Right lobe of liver (tissue), 6 donors: Measurements from ENCODE around the gene CCIN. TPM values are rescaled to one million over a fixed set of nuclear protein-coding genes. Genes with fewer than 3 reads are reported as not detected.
"Not testable (repeated sequence)": the region's sequence is repeated elsewhere in the genome, so short reads cannot be mapped to it uniquely, and the experiment has no call there.

Experiments
- ATAC-seq, 4 donors: fragments of 200-7000 bp; cut with Tn5 transposase; one replicate each; pipeline ENCODE4 v1.9.1; 2020; ENCODE audit warnings: mild to moderate bottlenecking in 4 of 4, moderate library complexity in 4 of 4
- DNase-seq, 3 donors: peaks; one replicate each; pipeline ENCODE4 v3.0.0-alpha.2; 2020
- H3K27ac ChIP-seq, 3 donors: fragments of 200-600 bp; one replicate each; pipeline ENCODE4 v1.8.0; 2022
- H3K27me3 ChIP-seq, 2 donors: fragments of 200-600 bp; one replicate each; pipeline ENCODE4 v1.8.0; 2022
- H3K36me3 ChIP-seq, 4 donors: fragments of 200-600 bp; sonication (generic) in 1 of 4; one replicate each; pipeline versions ENCODE4 v1.5.1 to v1.8.0; 2017 to 2022; ENCODE audit warnings: control low read depth in 1 of 4
- H3K4me1 ChIP-seq, 4 donors: fragments of 200-600 bp; sonication (generic) in 1 of 4; one replicate each; pipeline versions ENCODE4 v1.5.1 to v1.8.0; 2017 to 2022; ENCODE audit warnings: control low read depth in 1 of 4
- H3K4me3 ChIP-seq, 3 donors: fragments of 200-600 bp; one replicate each; pipeline ENCODE4 v1.8.0; 2022
- H3K9me3 ChIP-seq, 4 donors: fragments of 200-600 bp; sonication (generic) in 1 of 4; one replicate each; pipeline versions ENCODE4 v1.5.1 to v1.8.0; 2017 to 2022; ENCODE audit warnings: control low read depth in 1 of 4
- CTCF ChIP-seq, 4 donors: fragments of 200-600 bp in 3 of 4; fragments of 450-650 bp in 1 of 4; IDR thresholded peaks; one replicate each; pipeline versions ENCODE4 v1.5.1 to v1.8.0; 2016 to 2022; ENCODE audit warnings: antibody characterized with exemption in 4 of 4, mild to moderate bottlenecking in 2 of 4
- POLR2A ChIP-seq: fragments of 450-650 bp; IDR thresholded peaks from one replicate; pipeline ENCODE4 v1.6.1; 2017; ENCODE audit warnings: antibody characterized with exemption, mild to moderate bottlenecking
- WGBS: methylation state at CpG from one replicate; pipeline ENCODE4 v1.1.6; 2018; ENCODE audit warnings: low coverage, low lambda C conversion rate; ENCODE audit not compliant: insufficient coverage; ENCODE audit errors: missing lambda C conversion rate; 5-methylcytosine and 5-hydroxymethylcytosine counted together
- intact Hi-C, 2 donors: fragments of 100-400 bp; cut with DNase I; formaldehyde crosslinking; loops; one replicate each; pipeline versions ENCODE4 v1.11.2 to v1.14.1; 2022
- total RNA-seq, 6 experiments: library from RNA; depleted of rRNA in 2 of 6; stranded (reverse); fragments of >200 nt in 2 of 6; fragmentation: NEBNext Ultra II Directional in 3 of 6; extraction: Animal tissue kit (Norgen Biotek cat#: 25700) in 3 of 6; gene quantifications; one replicate each; pipeline versions ENCODE4 v1.1.0 to v1.2.4, GENCODE V29; 2016 to 2023
- donor health status: DM: no; HTN: yes; CAD: no.
- donor health status: DM: no; HTN: no; CAD: no.
- donor health status: DM: no; HTN: no; CAD: no.
- donor health status: DM: no; HTN: yes; CAD: no.
- donor health status: DM: no; HTN: yes; CAD: no.

Gene CCIN
- total RNA-seq, 6 experiments from 2014 or later = not detected

- ATAC-seq (no peak), DNase-seq (no peak)
- no peak overlapping the region for H3K4me3 ChIP-seq
- intact Hi-C loops = loop anchor here in 1 of 2 donors (10.0 kb wide), 1 partner anchor 56 kb away; no protein-coding TSS in a partner anchor
- WGBS = 83% methylated on average over 4 of the region's 13 CpGs
- H3K27ac ChIP-seq = no peak overlapping the region
- no peaks in the 10 kb centered on the region for H3K9me3 ChIP-seq
- TF ChIP-seq POLR2A = no peak
- no peak for TF ChIP-seq CTCF (IDR thresholded peaks at IDR 0.05)
- H3K27me3 ChIP-seq = no peaks in the 10 kb centered on the region
- H3K36me3 ChIP-seq = no peaks in the 10 kb centered on the region
- H3K4me1 ChIP-seq = no peaks in the 10 kb centered on the region
Measured at GRCh38 chr9:36170531-36170930, 1.3 kb downstream of the CCIN start.

GRCh38 chr9:36173861-36174260 is 4.7 kb downstream of the CCIN start:
- TF ChIP-seq POLR2A = no peak
- no peak for TF ChIP-seq CTCF (IDR thresholded peaks at IDR 0.05)

GRCh38 chr9:36174271-36174670 is 5.1 kb downstream of the CCIN start:
- Histone ChIP-seq H3K27me3 (no peaks in the 10 kb centered on the region), H3K27ac (no peak overlapping the region), H3K36me3 (no peaks in the 10 kb centered on the region), H3K4me3 (no peak overlapping the region), H3K4me1 (no peaks in the 10 kb centered on the region), H3K9me3 (no peaks in the 10 kb centered on the region)
- DNase-seq = no peak
- TF ChIP-seq POLR2A = no peak
- TF ChIP-seq CTCF (IDR thresholded peaks at IDR 0.05) = no peak
- no peak for ATAC-seq
- intact Hi-C loops = loop anchor here in 1 of 2 donors (10.0 kb wide), 1 partner anchor 59 kb away; no protein-coding TSS in a partner anchor
- WGBS = 84% methylated on average over 6 of the region's 7 CpGs

More at GRCh38 chr9:36173861-36174260, 4.7 kb downstream of the CCIN start:
- Histone ChIP-seq H3K4me3 (no peak overlapping the region), H3K36me3 (no peaks in the 10 kb centered on the region), H3K9me3 (no peaks in the 10 kb centered on the region), H3K27me3 (no peaks in the 10 kb centered on the region), H3K27ac (no peak overlapping the region), H3K4me1 (no peaks in the 10 kb centered on the region)
- ATAC-seq (no peak), DNase-seq (no peak)
- intact Hi-C loops = loop anchor here in 1 of 2 donors (10.0 kb wide), 1 partner anchor 59 kb away; no protein-coding TSS in a partner anchor
- WGBS = no CpG with 5 or more reads among the region's 2 CpGs

GRCh38 chr9:36174731-36175130 is 5.5 kb downstream of the CCIN start:
- no peaks in the 10 kb centered on the region for H3K36me3 ChIP-seq
- no peak for DNase-seq
- no peak for ATAC-seq
- H3K27me3 ChIP-seq = no peaks in the 10 kb centered on the region
- intact Hi-C loops = loop anchor here in 1 of 2 donors (10.0 kb wide), 1 partner anchor 60 kb away; no protein-coding TSS in a partner anchor
- H3K9me3 ChIP-seq = no peaks in the 10 kb centered on the region
- TF ChIP-seq CTCF (IDR thresholded peaks at IDR 0.05) = no peak
- TF ChIP-seq POLR2A = no peak
- H3K4me1 ChIP-seq = no peaks in the 10 kb centered on the region
- H3K4me3 ChIP-seq = no peak overlapping the region
- no peak overlapping the region for H3K27ac ChIP-seq
- WGBS = 60% methylated on average over 1 of the region's 3 CpGs

GRCh38 chr9:36175209-36175608 is 6.0 kb downstream of the CCIN start:
- not testable (repeated sequence) for H3K36me3 ChIP-seq, H3K9me3 ChIP-seq, ATAC-seq, DNase-seq, H3K4me3 ChIP-seq, H3K27ac ChIP-seq, H3K4me1 ChIP-seq, H3K27me3 ChIP-seq
- intact Hi-C loops = loop anchor here in 1 of 2 donors (10.0 kb wide), 1 partner anchor 60 kb away; no protein-coding TSS in a partner anchor
- 83% methylated on average over 3 of the region's 3 CpGs for WGBS

- H3K4me3 ChIP-seq, H3K27me3 ChIP-seq, ATAC-seq, DNase-seq, H3K4me1 ChIP-seq, H3K9me3 ChIP-seq, H3K27ac ChIP-seq, H3K36me3 ChIP-seq: not testable (repeated sequence)
- WGBS = 91% methylated on average over 5 of the region's 10 CpGs
- intact Hi-C loops = loop anchor here in 1 of 2 donors (10.0 kb wide), 1 partner anchor 62 kb away; no protein-coding TSS in a partner anchor
Measured at GRCh38 chr9:36176496-36176895, 7.3 kb downstream of the CCIN start.
